SH-SY5Y (cell line): Measurements from ENCODE around the gene SPATA16.

Experiments used
- GATA2 ChIP-seq: IDR thresholded peaks from 2 replicates; pipeline ENCODE4 v1.6.1; 2011; ENCODE audit warnings: mild to moderate bottlenecking, low read depth, low read length
- GATA3 ChIP-seq: IDR thresholded peaks from 2 replicates; pipeline ENCODE4 v1.6.1; 2011; ENCODE audit warnings: low read depth, mild to moderate bottlenecking, low read length, moderate library complexity

- TF ChIP-seq GATA3 (no peak), GATA2 (no peak)
These were observed 271.1 kb downstream of the SPATA16 start for GRCh38 chr3:172869784-172870518.
